WTC11 (cell line): ENCODE measurements around the gene ITGA6. TPM values are rescaled to one million over a fixed set of nuclear protein-coding genes. Genes with fewer than 3 reads are reported as not detected.

Experiments used
- ATAC-seq: fragments of 200-7000 bp; cut with Tn5 transposase; 2 replicates; pipeline ENCODE4 v1.10.0; 2021; ENCODE audit warnings: mild to moderate bottlenecking, moderate library complexity
- CTCF ChIA-PET: fragments of 300-600 bp; sonication (Branson Sonifier 250); formaldehyde crosslinking; loops from one replicate; lab custom pipeline; 2021; ENCODE audit warnings: antibody characterized with exemption; lab: Charles Lee
- POLR2A ChIA-PET: fragments of 350-600 bp; sonication (Branson Sonifier 250); formaldehyde crosslinking; loops from one replicate; lab custom pipeline; 2021; ENCODE audit warnings: antibody characterized with exemption; lab: Charles Lee
- DNase-seq: peaks from one replicate; pipeline ENCODE4 v3.0.0; 2021; ENCODE audit warnings: low spot score
- H3K27ac Mint-ChIP-seq: 2 replicates; pipeline ENCODE4 v1.8.0; 2021; ENCODE audit warnings: mixed read lengths
- H3K27me3 Mint-ChIP-seq: 2 replicates; pipeline ENCODE4 v1.8.0; 2021; ENCODE audit warnings: low read depth, mild to moderate bottlenecking, moderate library complexity, mixed read lengths
- H3K36me3 Mint-ChIP-seq: 2 replicates; pipeline ENCODE4 v1.8.0; 2021; ENCODE audit warnings: mixed read lengths
- H3K4me1 Mint-ChIP-seq: 2 replicates; pipeline ENCODE4 v1.8.0; 2022; ENCODE audit warnings: mixed read lengths
- H3K4me3 Mint-ChIP-seq: 2 replicates; pipeline ENCODE4 v1.8.0; 2021; ENCODE audit warnings: mild to moderate bottlenecking, moderate library complexity, mixed read lengths
- H3K9me3 Mint-ChIP-seq: 2 replicates; pipeline ENCODE4 v1.8.0; 2021; ENCODE audit warnings: mixed read lengths
- ATF1 ChIP-seq: sonication (generic); formaldehyde crosslinking; IDR thresholded peaks from 2 replicates; pipeline ENCODE4 v1.8.1; 2023; ENCODE audit warnings: mild to moderate bottlenecking, moderate library complexity, missing genetic modification reagents
- ELF4 ChIP-seq: sonication (generic); formaldehyde crosslinking; IDR thresholded peaks from 2 replicates; pipeline ENCODE4 v1.8.1; 2022; ENCODE audit warnings: low read depth, mild to moderate bottlenecking, moderate library complexity, missing genetic modification reagents
- ESRRA ChIP-seq: sonication (generic); formaldehyde crosslinking; IDR thresholded peaks from 2 replicates; pipeline ENCODE4 v1.8.1; 2022; ENCODE audit warnings: mild to moderate bottlenecking, missing genetic modification reagents, borderline replicate concordance
- FOXP1 ChIP-seq: sonication (generic); formaldehyde crosslinking; IDR thresholded peaks from 2 replicates; pipeline ENCODE4 v1.8.0; 2022; ENCODE audit warnings: missing genetic modification reagents, mild to moderate bottlenecking, moderate library complexity, borderline replicate concordance
- MAX ChIP-seq: sonication (generic); formaldehyde crosslinking; IDR thresholded peaks from 2 replicates; pipeline ENCODE4 v1.8.0; 2022; ENCODE audit warnings: mild to moderate bottlenecking, missing genetic modification reagents
- NFE2L1 ChIP-seq: sonication (generic); formaldehyde crosslinking; IDR thresholded peaks from 2 replicates; pipeline ENCODE4 v1.8.1; 2023; ENCODE audit warnings: missing genetic modification reagents
- PRRX2 ChIP-seq: fragments of 250-450 bp; sonication (Bioruptor Pico); IDR thresholded peaks from 2 replicates; pipeline ENCODE4 v1.8.0; 2021; ENCODE audit warnings: mild to moderate bottlenecking
- SOX15 ChIP-seq: fragments of 250-450 bp; sonication (Bioruptor Pico); IDR thresholded peaks from 2 replicates; pipeline ENCODE4 v1.9.0; 2021; ENCODE audit warnings: mild to moderate bottlenecking
- TEAD1 ChIP-seq: sonication (generic); formaldehyde crosslinking; IDR thresholded peaks from 2 replicates; pipeline ENCODE4 v1.8.0; 2022; ENCODE audit warnings: mild to moderate bottlenecking, missing genetic modification reagents
- TP53 ChIP-seq: sonication (generic); formaldehyde crosslinking; IDR thresholded peaks from 2 replicates; pipeline ENCODE4 v1.8.1; 2023; ENCODE audit warnings: mild to moderate bottlenecking, missing genetic modification reagents
- ZBTB43 ChIP-seq: sonication (generic); formaldehyde crosslinking; IDR thresholded peaks from 2 replicates; pipeline ENCODE4 v1.8.1; 2023; ENCODE audit warnings: mild to moderate bottlenecking, missing genetic modification reagents
- ZNF423 ChIP-seq: fragments of 250-450 bp; sonication (Bioruptor Pico); IDR thresholded peaks from 2 replicates; pipeline ENCODE4 v2.1.2; 2022; ENCODE audit warnings: mild to moderate bottlenecking, moderate library complexity
- total RNA-seq: library from RNA; stranded (reverse); gene quantifications from 3 replicates; pipeline ENCODE4 v1.2.3, GENCODE V29; 2021
- TF ChIP-seq, protein P1 (sequence below): sonication (generic); formaldehyde crosslinking; IDR thresholded peaks from 2 replicates; pipeline ENCODE4 v1.8.1; 2022; ENCODE audit warnings: low read depth, mild to moderate bottlenecking, moderate library complexity, missing genetic modification reagents, borderline replicate concordance
- TF ChIP-seq, protein P2 (sequence below): fragments of 250-450 bp; sonication (Bioruptor Pico); conservative IDR thresholded peaks from 2 replicates; pipeline ENCODE4 v1.9.0; 2021; ENCODE audit warnings: mild to moderate bottlenecking
- TF ChIP-seq, protein P3 (sequence below): sonication (generic); formaldehyde crosslinking; IDR thresholded peaks from 2 replicates; pipeline ENCODE4 v1.8.0; 2022; ENCODE audit warnings: missing genetic modification reagents

The ITGA6 gene
- total RNA-seq, 1 experiment from 2014 or later: 83.6 TPM

DNA sequence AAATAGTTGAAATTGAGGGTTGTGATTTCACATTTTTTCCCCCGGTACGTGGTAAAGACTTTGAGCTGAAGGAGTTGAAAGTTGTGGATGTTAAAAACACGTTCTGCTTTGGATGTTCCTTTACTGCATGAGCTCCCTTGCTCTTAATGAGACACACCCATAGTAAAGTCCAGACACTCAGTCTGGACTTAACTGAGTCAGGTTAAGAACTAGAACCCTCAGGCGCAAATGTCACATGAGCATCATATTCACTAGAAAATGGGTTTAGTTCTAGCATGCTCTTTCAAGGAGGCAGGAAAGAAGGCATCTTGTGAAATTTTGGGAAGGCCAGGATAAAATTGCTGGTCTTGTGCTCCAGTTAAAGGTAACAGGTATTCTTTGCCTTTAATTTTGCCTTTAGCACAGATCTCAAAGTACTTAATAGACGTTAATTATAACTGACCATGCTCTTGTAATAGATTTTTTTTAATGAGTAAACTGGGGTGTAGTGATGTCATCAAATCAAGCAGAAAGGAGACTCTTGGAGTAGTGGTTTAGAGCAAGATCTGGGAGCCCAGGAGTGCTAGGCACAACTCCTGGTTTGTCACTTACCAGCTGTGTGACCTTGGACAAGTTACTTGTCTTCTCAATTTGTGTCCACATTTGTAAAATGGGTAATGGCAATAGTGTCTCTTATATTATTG, 20.6 kb downstream of the ITGA6 start:
- POLR2A ChIA-PET: no interaction called here
- no peaks in the 10 kb centered on the region for H3K27me3 Mint-ChIP-seq
- peaks cover 59% of the 10 kb centered on the region for H3K4me1 Mint-ChIP-seq
- H3K36me3 Mint-ChIP-seq: peaks cover 15% of the 10 kb centered on the region
- ATAC-seq (no peak), DNase-seq (no peak)
- CTCF ChIA-PET: interaction anchor here (0.9 to 4.8 kb wide), 3 partner anchors 13 to 275 kb away, joined by 3 to 38 read pairs (median 7); partner anchors contain the start of gene ITGA6
- H3K27ac Mint-ChIP-seq: 0 out of 2 replicates have a peak overlapping the region, but pooled peaks have one; percentile 81
- H3K4me3 Mint-ChIP-seq: no peak overlapping the region
- H3K9me3 Mint-ChIP-seq: no peaks in the 10 kb centered on the region; the same call in 1 of the 2 replicates
- no peak for TF ChIP-seq FOXP1 (CRISPR knock-in tag)
- TF ChIP-seq ZBTB43 (CRISPR knock-in tag): no peak
- TF ChIP-seq TP53 (CRISPR knock-in tag): no peak
- TF ChIP-seq, protein P1, sequence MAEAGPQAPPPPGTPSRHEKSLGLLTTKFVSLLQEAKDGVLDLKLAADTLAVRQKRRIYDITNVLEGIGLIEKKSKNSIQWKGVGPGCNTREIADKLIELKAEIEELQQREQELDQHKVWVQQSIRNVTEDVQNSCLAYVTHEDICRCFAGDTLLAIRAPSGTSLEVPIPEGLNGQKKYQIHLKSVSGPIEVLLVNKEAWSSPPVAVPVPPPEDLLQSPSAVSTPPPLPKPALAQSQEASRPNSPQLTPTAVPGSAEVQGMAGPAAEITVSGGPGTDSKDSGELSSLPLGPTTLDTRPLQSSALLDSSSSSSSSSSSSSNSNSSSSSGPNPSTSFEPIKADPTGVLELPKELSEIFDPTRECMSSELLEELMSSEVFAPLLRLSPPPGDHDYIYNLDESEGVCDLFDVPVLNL: no peak
- no peak for TF ChIP-seq ATF1 (CRISPR knock-in tag)
- no peak for TF ChIP-seq NFE2L1
- TF ChIP-seq, protein P2, sequence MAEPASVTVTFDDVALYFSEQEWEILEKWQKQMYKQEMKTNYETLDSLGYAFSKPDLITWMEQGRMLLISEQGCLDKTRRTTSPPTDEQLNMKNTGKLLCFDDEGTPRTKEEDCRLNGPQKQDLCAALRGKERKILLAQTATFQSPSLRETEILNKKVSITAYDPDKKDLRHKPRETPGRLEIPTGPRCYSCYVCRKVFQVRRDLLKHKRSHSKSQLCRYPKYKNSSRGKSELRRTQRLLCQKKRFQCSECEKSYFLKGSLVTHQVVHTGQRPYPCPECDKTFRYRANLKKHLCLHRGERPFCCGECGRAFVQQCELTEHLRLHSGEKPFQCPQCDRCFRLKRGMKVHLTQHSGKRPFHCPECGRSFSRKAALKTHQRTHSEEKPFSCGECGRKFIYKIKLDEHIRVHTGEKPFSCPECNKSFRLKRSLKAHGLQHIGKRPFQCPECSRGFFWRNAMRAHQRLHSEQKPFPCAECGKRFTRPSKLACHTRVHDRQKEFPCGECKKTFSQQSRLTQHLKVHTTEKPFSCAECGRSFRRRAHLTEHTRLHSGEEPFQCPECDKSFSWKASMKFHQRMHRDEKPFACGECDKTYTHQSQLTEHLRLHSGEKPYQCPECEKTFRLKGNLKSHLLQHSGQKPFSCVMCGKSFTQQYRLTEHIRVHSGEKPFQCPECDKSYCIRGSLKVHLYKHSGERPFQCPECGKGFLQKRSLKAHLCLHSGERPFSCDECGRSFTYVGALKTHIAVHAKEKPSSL (CRISPR knock-in tag): no peak
- no peak for TF ChIP-seq ZNF423
- TF ChIP-seq TEAD1 (CRISPR knock-in tag): no peak
- no peak for TF ChIP-seq SOX15 (CRISPR knock-in tag)
- TF ChIP-seq ELF4 (CRISPR knock-in tag): no peak

GRCh38 chr2:172448544-172449267, 21.3 kb downstream of the ITGA6 start:
- Mint-ChIP-seq H3K4me3 (no peak overlapping the region), H3K27ac (peak overlapping the region; percentile 57; the same call in 1 of the 2 replicates), H3K4me1 (peaks cover 59% of the 10 kb centered on the region), H3K27me3 (no peaks in the 10 kb centered on the region), H3K9me3 (no peaks in the 10 kb centered on the region), H3K36me3 (peaks cover 10% of the 10 kb centered on the region)
- TF ChIP-seq PRRX2 (CRISPR knock-in tag): no peak
- TF ChIP-seq ESRRA (CRISPR knock-in tag): no peak
- TF ChIP-seq MAX (CRISPR knock-in tag): peak; percentile 49; the same call in 1 of the 2 replicates
- TF ChIP-seq, protein P3, sequence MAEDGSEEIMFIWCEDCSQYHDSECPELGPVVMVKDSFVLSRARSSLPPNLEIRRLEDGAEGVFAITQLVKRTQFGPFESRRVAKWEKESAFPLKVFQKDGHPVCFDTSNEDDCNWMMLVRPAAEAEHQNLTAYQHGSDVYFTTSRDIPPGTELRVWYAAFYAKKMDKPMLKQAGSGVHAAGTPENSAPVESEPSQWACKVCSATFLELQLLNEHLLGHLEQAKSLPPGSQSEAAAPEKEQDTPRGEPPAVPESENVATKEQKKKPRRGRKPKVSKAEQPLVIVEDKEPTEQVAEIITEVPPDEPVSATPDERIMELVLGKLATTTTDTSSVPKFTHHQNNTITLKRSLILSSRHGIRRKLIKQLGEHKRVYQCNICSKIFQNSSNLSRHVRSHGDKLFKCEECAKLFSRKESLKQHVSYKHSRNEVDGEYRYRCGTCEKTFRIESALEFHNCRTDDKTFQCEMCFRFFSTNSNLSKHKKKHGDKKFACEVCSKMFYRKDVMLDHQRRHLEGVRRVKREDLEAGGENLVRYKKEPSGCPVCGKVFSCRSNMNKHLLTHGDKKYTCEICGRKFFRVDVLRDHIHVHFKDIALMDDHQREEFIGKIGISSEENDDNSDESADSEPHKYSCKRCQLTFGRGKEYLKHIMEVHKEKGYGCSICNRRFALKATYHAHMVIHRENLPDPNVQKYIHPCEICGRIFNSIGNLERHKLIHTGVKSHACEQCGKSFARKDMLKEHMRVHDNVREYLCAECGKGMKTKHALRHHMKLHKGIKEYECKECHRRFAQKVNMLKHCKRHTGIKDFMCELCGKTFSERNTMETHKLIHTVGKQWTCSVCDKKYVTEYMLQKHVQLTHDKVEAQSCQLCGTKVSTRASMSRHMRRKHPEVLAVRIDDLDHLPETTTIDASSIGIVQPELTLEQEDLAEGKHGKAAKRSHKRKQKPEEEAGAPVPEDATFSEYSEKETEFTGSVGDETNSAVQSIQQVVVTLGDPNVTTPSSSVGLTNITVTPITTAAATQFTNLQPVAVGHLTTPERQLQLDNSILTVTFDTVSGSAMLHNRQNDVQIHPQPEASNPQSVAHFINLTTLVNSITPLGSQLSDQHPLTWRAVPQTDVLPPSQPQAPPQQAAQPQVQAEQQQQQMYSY (CRISPR knock-in tag): no peak
- ATAC-seq: peak; percentile 92
- POLR2A ChIA-PET: no interaction called here
- DNase-seq: no peak
- CTCF ChIA-PET: interaction anchor here (0.6 to 4.8 kb wide), 5 partner anchors 10 to 423 kb away, joined by 3 to 38 read pairs (median 3); partner anchors contain the start of gene ITGA6
